ENCODE data around the gene RASL11A.
"Not testable (repeated sequence)": the region's sequence is repeated elsewhere in the genome, so short reads cannot be mapped to it uniquely, and the experiment has no call there.

The RASL11A gene

GRCh38 chr13:27302643-27303262, 32.1 kb downstream of the RASL11A start:
- DNase-seq, result no peak

- no peak for DNase-seq
Measured at GRCh38 chr13:27304099-27304498, 33.5 kb downstream of the RASL11A start.

- DNase-seq, result no peak
Measured at GRCh38 chr13:27304611-27305010, 34.0 kb downstream of the RASL11A start.

GRCh38 chr13:27306364-27306763, 35.7 kb downstream of the RASL11A start:
- DNase-seq, result no peak

- DNase-seq, result no peak
Measured at GRCh38 chr13:27308941-27309340, 38.3 kb downstream of the RASL11A start.

- no peak for DNase-seq
Measured at GRCh38 chr13:27309401-27309958, 38.9 kb downstream of the RASL11A start.

GRCh38 chr13:27309967-27310598, 39.5 kb downstream of the RASL11A start:
- no peak for DNase-seq

- peak; percentile 49 for DNase-seq
Measured at GRCh38 chr13:27310946-27311345, 40.3 kb downstream of the RASL11A start.

GRCh38 chr13:27311518-27312210, 41.0 kb downstream of the RASL11A start:
- no peak for DNase-seq

GRCh38 chr13:27313770-27314169, 43.1 kb downstream of the RASL11A start:
- DNase-seq, result no peak

- no peak for DNase-seq
Measured at GRCh38 chr13:27319404-27319803, 48.8 kb downstream of the RASL11A start.

GRCh38 chr13:27321468-27322431, 51.1 kb downstream of the RASL11A start:
- DNase-seq, result no peak

- DNase-seq, result not testable (repeated sequence)
Measured at GRCh38 chr13:27322443-27322842, 51.8 kb downstream of the RASL11A start.

All from NCI-H345 (cell line).